Keratinocyte (primary cell): ENCODE measurements around the gene TSPAN11. TPM values are rescaled to one million over a fixed set of nuclear protein-coding genes. Genes with fewer than 3 reads are reported as not detected.

ENCODE experiments used
- DNase-seq: peaks from one replicate; pipeline ENCODE4 v3.0.0-alpha.2; 2011; ENCODE audit warnings: low read depth, missing footprints, low spot score
- FAIRE-seq: peaks from 2 replicates; lab custom pipeline; 2011; peaks lifted over from hg19 to GRCh38; lab: Jason Lieb, UNC
- H2AFZ ChIP-seq: 2 replicates; pipeline ENCODE4 v1.6.0; 2012; ENCODE audit warnings: low read length, control low read depth, inconsistent platforms; ENCODE audit not compliant: control insufficient read depth
- H3K27ac ChIP-seq: 2 replicates; pipeline ENCODE4 v1.5.1; 2011; ENCODE audit warnings: low read length; ENCODE audit not compliant: control insufficient read depth, insufficient read depth
- H3K27me3 ChIP-seq: 3 replicates; pipeline ENCODE4 v1.6.0; 2011; ENCODE audit warnings: low read length; ENCODE audit not compliant: control insufficient read depth, insufficient read depth; ENCODE audit errors: extremely low read depth
- H3K36me3 ChIP-seq, 2 experiments: 2 replicates in 1 of 2; 3 replicates in 1 of 2; pipeline ENCODE4 v1.5.1; 2011; ENCODE audit warnings: low read length in 2 of 2, mild to moderate bottlenecking in 1 of 2; ENCODE audit not compliant: control insufficient read depth in 2 of 2, insufficient read depth in 2 of 2; ENCODE audit errors: extremely low read depth in 1 of 2
- H3K4me1 ChIP-seq: 3 replicates; pipeline ENCODE4 v1.5.1; 2011; ENCODE audit warnings: low read length; ENCODE audit not compliant: control insufficient read depth, insufficient read depth; ENCODE audit errors: extremely low read depth
- H3K4me2 ChIP-seq: 3 replicates; pipeline ENCODE4 v1.6.0; 2011; ENCODE audit warnings: low read depth, low read length; ENCODE audit not compliant: control insufficient read depth, insufficient read depth; ENCODE audit errors: extremely low read depth
- H3K4me3 ChIP-seq, 3 experiments: fragments of 200-600 bp in 1 of 3; sonication (generic) in 1 of 3; 2 replicates in 2 of 3; 3 replicates in 1 of 3; pipeline ENCODE4 v1.5.1; 2011 to 2016; ENCODE audit warnings: low read length in 3 of 3, mild to moderate bottlenecking in 3 of 3, control low read depth in 2 of 3, inconsistent platforms in 1 of 3, low read depth in 1 of 3, mixed read lengths in 1 of 3, mixed run types in 1 of 3, moderate library complexity in 1 of 3; ENCODE audit not compliant: control insufficient read depth in 2 of 3, insufficient read depth in 2 of 3; ENCODE audit errors: extremely low read depth in 1 of 3
- H3K79me2 ChIP-seq: 2 replicates; pipeline ENCODE4 v1.6.0; 2012; ENCODE audit warnings: low read length; ENCODE audit not compliant: control insufficient read depth, insufficient read depth
- H3K9ac ChIP-seq: 3 replicates; pipeline ENCODE4 v1.6.0; 2011; ENCODE audit warnings: low read length; ENCODE audit not compliant: control insufficient read depth, insufficient read depth; ENCODE audit errors: extremely low read depth
- H3K9me1 ChIP-seq: 3 replicates; pipeline ENCODE4 v1.6.0; 2011; ENCODE audit warnings: low read length; ENCODE audit not compliant: control insufficient read depth, insufficient read depth; ENCODE audit errors: extremely low read depth
- H3K9me3 ChIP-seq: 2 replicates; pipeline ENCODE4 v1.5.1; 2012; ENCODE audit warnings: low read depth, low read length; ENCODE audit not compliant: control insufficient read depth
- H4K20me1 ChIP-seq: 3 replicates; pipeline ENCODE4 v1.6.0; 2011; ENCODE audit warnings: low read length; ENCODE audit not compliant: control insufficient read depth, insufficient read depth; ENCODE audit errors: extremely low read depth
- CTCF ChIP-seq, 3 experiments: IDR thresholded peaks in 1 of 3; conservative IDR thresholded peaks in 1 of 3; optimal IDR thresholded peaks in 1 of 3; 2 replicates in 2 of 3; 3 replicates in 1 of 3; pipeline versions ENCODE3 to v1.5.1; 2011; ENCODE audit warnings: low read length in 3 of 3, mild to moderate bottlenecking in 3 of 3, moderate library complexity in 2 of 3, control low read depth in 1 of 3, inconsistent platforms in 1 of 3; ENCODE audit not compliant: insufficient read depth in 2 of 3; ENCODE audit errors: extremely low read depth in 1 of 3
- EZH2 ChIP-seq: IDR thresholded peaks from one replicate; pipeline ENCODE4 v1.6.1; 2012; ENCODE audit warnings: inconsistent platforms, mild to moderate bottlenecking, low read length, moderate library complexity
- dilution Hi-C: fragments of 300-500 bp; cut with MboI; formaldehyde crosslinking; loops from one replicate; pipeline ENCODE4 v1.7.0; 2020; ENCODE audit warnings: low sequenced_read_pairs; ENCODE audit not compliant: extremely low pct_ligation_motif_present
- polyA plus RNA-seq, 5 experiments: library from polyadenylated mRNA; depleted of rRNA in 3 of 5; stranded (reverse) in 3 of 5; stranded (forward) in 1 of 5; unstranded in 1 of 5; fragments of >200 nt; gene quantifications; 1 replicate in 1 of 5; 2 replicates in 3 of 5; 3 replicates in 1 of 5; pipeline versions ENCODE4 v1.2.1 to v1.2.3, GENCODE V29; 2011 to 2012; ENCODE audit warnings: missing spikeins in 2 of 5, low read depth in 1 of 5, low replicate concordance in 1 of 5

Gene TSPAN11
- polyA plus RNA-seq, 1 donor (not counting 4 experiments of a cell fraction or from before 2014, with no cell fraction given), result not detected

GRCh38 chr12:30975581-30975980 is 49.0 kb downstream of the TSPAN11 start:
- no peaks in the 10 kb centered on the region for H4K20me1 ChIP-seq
- H3K27me3 ChIP-seq, result peaks cover 44% of the 10 kb centered on the region
- TF ChIP-seq CTCF (optimal IDR thresholded peaks at IDR 0.05 in 1 of 3, IDR thresholded peaks at IDR 0.05 in 1 of 3, conservative IDR thresholded peaks at IDR 0.05 in 1 of 3; ENCODE audit: extremely low read depth in 1 of 3, insufficient read depth in 2 of 3, low read length in 3 of 3) (no peak), EZH2 (no peak)
- H3K9ac ChIP-seq, result no peak overlapping the region
- no peaks in the 10 kb centered on the region for H3K4me1 ChIP-seq
- H3K4me3 ChIP-seq, result no peak overlapping the region
- DNase-seq, result no peak
- FAIRE-seq, result no peak
- no peak overlapping the region for H2AFZ ChIP-seq
- no peak overlapping the region for H3K4me2 ChIP-seq
- no peaks in the 10 kb centered on the region for H3K36me3 ChIP-seq
- H3K79me2 ChIP-seq, result no peaks in the 10 kb centered on the region
- no peaks in the 10 kb centered on the region for H3K9me1 ChIP-seq
- no peaks in the 10 kb centered on the region for H3K9me3 ChIP-seq
- no peak overlapping the region for H3K27ac ChIP-seq
- dilution Hi-C loops, result no loop called here

- Histone ChIP-seq H3K9me3 (no peaks in the 10 kb centered on the region), H3K4me1 (no peaks in the 10 kb centered on the region), H4K20me1 (no peaks in the 10 kb centered on the region), H3K79me2 (no peaks in the 10 kb centered on the region), H3K36me3 (no peaks in the 10 kb centered on the region), H3K9ac (no peak overlapping the region), H3K4me2 (no peak overlapping the region), H3K27me3 (peaks cover 38% of the 10 kb centered on the region), H3K4me3 (no peak overlapping the region), H3K27ac (no peak overlapping the region), H2AFZ (no peak overlapping the region), H3K9me1 (no peaks in the 10 kb centered on the region)
- DNase-seq, result no peak
- TF ChIP-seq EZH2, result no peak
- no peak for TF ChIP-seq CTCF (optimal IDR thresholded peaks at IDR 0.05 in 1 of 3, IDR thresholded peaks at IDR 0.05 in 1 of 3, conservative IDR thresholded peaks at IDR 0.05 in 1 of 3; ENCODE audit: extremely low read depth in 1 of 3, insufficient read depth in 2 of 3, low read length in 3 of 3)
- FAIRE-seq, result no peak
- dilution Hi-C loops, result no loop called here
These were observed 49.7 kb downstream of the TSPAN11 start for GRCh38 chr12:30976206-30976605.
